K562 (cell line): ENCODE measurements around the gene C6orf47. TPM values are rescaled to one million over a fixed set of nuclear protein-coding genes. Genes with fewer than 3 reads are reported as not detected.

Experiments
- COPS2 ChIP-seq: fragments of 450-650 bp; conservative IDR thresholded peaks from 2 replicates; pipeline ENCODE4 v1.6.1; 2016; ENCODE audit warnings: mild to moderate bottlenecking, moderate library complexity
- EP400 ChIP-seq: fragments of 450-650 bp; IDR thresholded peaks from 2 replicates; pipeline ENCODE4 v1.6.1; 2017; ENCODE audit warnings: antibody characterized with exemption, mild to moderate bottlenecking, moderate library complexity
- ETV1 ChIP-seq: fragments of 450-650 bp; conservative IDR thresholded peaks from 2 replicates; pipeline ENCODE4 v1.6.1; 2016; ENCODE audit warnings: missing genetic modification characterization, control low read depth, low read depth, missing compliant biosample characterization
- FOXP1 ChIP-seq: sonication (generic); formaldehyde crosslinking; IDR thresholded peaks from 2 replicates; pipeline ENCODE4 v1.8.0; 2022; ENCODE audit warnings: mild to moderate bottlenecking, missing genetic modification reagents
- GABPA ChIP-seq: fragments of 200-800 bp; sonication (Bioruptor generic); conservative IDR thresholded peaks from 2 replicates; pipeline ENCODE4 v1.6.1; 2016; ENCODE audit warnings: low read depth, missing genetic modification characterization, missing compliant biosample characterization
- GTF2F1 ChIP-seq: IDR thresholded peaks from 2 replicates; pipeline ENCODE4 v1.6.1; 2011; ENCODE audit warnings: low read depth, low read length, improper control_type of control experiment
- NCOA1 ChIP-seq: fragments of 450-650 bp; IDR thresholded peaks from 2 replicates; pipeline ENCODE4 v1.6.1; 2016; ENCODE audit warnings: low read depth
- NCOA2 ChIP-seq, 2 experiments: fragments of 450-650 bp; IDR thresholded peaks; 2 replicates each; pipeline ENCODE4 v1.6.1; 2018; ENCODE audit warnings: mild to moderate bottlenecking in 2 of 2, moderate library complexity in 1 of 2; ENCODE audit not compliant: partially characterized antibody in 2 of 2
- NFE2 ChIP-seq: IDR thresholded peaks from 2 replicates; pipeline ENCODE4 v1.6.1; 2014; ENCODE audit warnings: antibody characterized with exemption, low read depth
- PHTF2 ChIP-seq: fragments of 250-450 bp; sonication (Bioruptor Pico); IDR thresholded peaks from 2 replicates; pipeline ENCODE4 v1.5.0; 2021; ENCODE audit warnings: mild to moderate bottlenecking
- SOX6 ChIP-seq: fragments of 450-650 bp; IDR thresholded peaks from 2 replicates; pipeline ENCODE4 v1.6.1; 2014; ENCODE audit warnings: mild to moderate bottlenecking
- STAG1 ChIP-seq: sonication (generic); formaldehyde crosslinking; IDR thresholded peaks from 2 replicates; pipeline ENCODE4 v1.5.0; 2020; ENCODE audit warnings: missing genetic modification reagents, borderline replicate concordance
- ZFP30 ChIP-seq: fragments of 250-450 bp; sonication (Bioruptor Pico); IDR thresholded peaks from 2 replicates; pipeline ENCODE4 v1.8.0; 2022; ENCODE audit warnings: moderate library complexity, mild to moderate bottlenecking, inconsistent platforms, borderline replicate concordance
- ZNF134 ChIP-seq: fragments of 250-450 bp; sonication (Bioruptor Pico); conservative IDR thresholded peaks from 2 replicates; pipeline ENCODE4 v1.4.0; 2020
- ZNF184 ChIP-seq: sonication (generic); formaldehyde crosslinking; IDR thresholded peaks from 2 replicates; pipeline ENCODE4 v1.5.0; 2020; ENCODE audit warnings: missing genetic modification reagents
- ZNF644 ChIP-seq: fragments of 200-800 bp; sonication (Bioruptor generic); IDR thresholded peaks from 2 replicates; pipeline ENCODE4 v1.6.1; 2016; ENCODE audit warnings: low read depth, missing genetic modification characterization, missing compliant biosample characterization
- ZSCAN29 ChIP-seq: fragments of 450-650 bp; IDR thresholded peaks from 2 replicates; pipeline ENCODE4 v1.6.1; 2017
- ZZZ3 ChIP-seq: fragments of 450-650 bp; IDR thresholded peaks from 2 replicates; pipeline ENCODE4 v1.6.1; 2016; ENCODE audit warnings: antibody characterized with exemption, mild to moderate bottlenecking, moderate library complexity
- polyA plus RNA-seq, 8 experiments: library from polyadenylated mRNA; depleted of rRNA in 4 of 8; stranded (reverse) in 5 of 8; unstranded in 3 of 8; fragments of >200 nt; fragmentation: Nextera tagmentation in 2 of 8; fragmentation: Illumina TruSeq in 1 of 8; extraction: Ambion mirVana in 2 of 8; extraction: Trizol in 1 of 8; gene quantifications; 2 replicates each; pipeline versions ENCODE4 v1.2.1 to v1.2.3, GENCODE V29; 2011 to 2014; ENCODE audit warnings: inconsistent platforms in 1 of 8, missing spikeins in 1 of 8
- total RNA-seq, 7 experiments: library from RNA; depleted of rRNA in 6 of 7; stranded (reverse); fragments of >200 nt in 6 of 7; fragmentation: Illumina TruSeq in 2 of 7; extraction: Trizol in 2 of 7; gene quantifications; 2 replicates each; pipeline versions ENCODE4 v1.2.1 to v1.2.3, GENCODE V29; 2011 to 2021; ENCODE audit warnings: low replicate concordance in 1 of 7
- TF ChIP-seq, protein P1 (sequence below): fragments of 450-650 bp; IDR thresholded peaks from 2 replicates; pipeline ENCODE4 v1.6.1; 2016; ENCODE audit warnings: low read depth
- TF ChIP-seq, protein P2 (sequence below): fragments of 450-650 bp; formaldehyde crosslinking; IDR thresholded peaks from 2 replicates; pipeline ENCODE4 v1.4.0; 2020; ENCODE audit warnings: mild to moderate bottlenecking, moderate library complexity

The C6orf47 gene
- total and polyA plus RNA-seq, 9 of the 15 experiments (the other 6 are each of a cell fraction or from before 2014, with no cell fraction given) = 0.14 to 43.8 (median 27.0) TPM

DNA sequence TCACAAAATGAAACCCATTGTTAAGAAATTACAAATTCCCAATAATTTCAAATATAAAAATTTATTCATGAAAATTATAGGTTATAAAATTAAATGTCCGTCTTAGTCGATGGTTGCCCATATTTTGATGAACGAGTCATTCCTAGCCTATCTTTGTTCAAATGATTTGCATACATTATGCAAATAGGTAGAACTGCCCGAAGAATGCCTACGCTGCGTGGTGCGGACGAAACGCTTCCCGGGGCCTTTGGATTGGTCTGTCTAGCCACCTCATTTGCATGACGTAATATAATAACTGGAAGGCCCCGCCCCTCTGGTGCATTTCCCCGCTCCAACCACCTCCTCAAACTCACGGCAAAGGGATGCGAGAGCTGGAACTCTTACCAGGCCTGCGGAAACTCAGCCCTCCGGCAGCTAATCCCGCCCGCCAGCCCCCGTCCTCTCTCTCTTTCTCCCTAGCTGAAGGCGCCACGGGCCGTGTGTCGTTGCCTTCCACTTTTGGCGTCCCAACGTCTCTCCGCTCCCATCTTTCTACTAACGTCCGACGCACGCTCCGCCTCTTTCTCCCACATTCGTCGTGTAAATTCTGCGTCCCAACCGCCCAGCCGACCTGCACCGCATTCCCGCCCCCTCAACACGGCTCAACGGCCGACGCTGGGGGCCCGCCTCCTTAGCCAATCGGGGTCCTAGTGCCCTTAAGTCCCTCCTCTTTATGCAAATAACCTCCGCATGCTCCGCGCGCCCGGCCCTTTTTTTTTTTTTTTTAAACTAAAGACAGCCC is 40.6 kb downstream of the C6orf47 start (continued):
- TF ChIP-seq, protein P1, sequence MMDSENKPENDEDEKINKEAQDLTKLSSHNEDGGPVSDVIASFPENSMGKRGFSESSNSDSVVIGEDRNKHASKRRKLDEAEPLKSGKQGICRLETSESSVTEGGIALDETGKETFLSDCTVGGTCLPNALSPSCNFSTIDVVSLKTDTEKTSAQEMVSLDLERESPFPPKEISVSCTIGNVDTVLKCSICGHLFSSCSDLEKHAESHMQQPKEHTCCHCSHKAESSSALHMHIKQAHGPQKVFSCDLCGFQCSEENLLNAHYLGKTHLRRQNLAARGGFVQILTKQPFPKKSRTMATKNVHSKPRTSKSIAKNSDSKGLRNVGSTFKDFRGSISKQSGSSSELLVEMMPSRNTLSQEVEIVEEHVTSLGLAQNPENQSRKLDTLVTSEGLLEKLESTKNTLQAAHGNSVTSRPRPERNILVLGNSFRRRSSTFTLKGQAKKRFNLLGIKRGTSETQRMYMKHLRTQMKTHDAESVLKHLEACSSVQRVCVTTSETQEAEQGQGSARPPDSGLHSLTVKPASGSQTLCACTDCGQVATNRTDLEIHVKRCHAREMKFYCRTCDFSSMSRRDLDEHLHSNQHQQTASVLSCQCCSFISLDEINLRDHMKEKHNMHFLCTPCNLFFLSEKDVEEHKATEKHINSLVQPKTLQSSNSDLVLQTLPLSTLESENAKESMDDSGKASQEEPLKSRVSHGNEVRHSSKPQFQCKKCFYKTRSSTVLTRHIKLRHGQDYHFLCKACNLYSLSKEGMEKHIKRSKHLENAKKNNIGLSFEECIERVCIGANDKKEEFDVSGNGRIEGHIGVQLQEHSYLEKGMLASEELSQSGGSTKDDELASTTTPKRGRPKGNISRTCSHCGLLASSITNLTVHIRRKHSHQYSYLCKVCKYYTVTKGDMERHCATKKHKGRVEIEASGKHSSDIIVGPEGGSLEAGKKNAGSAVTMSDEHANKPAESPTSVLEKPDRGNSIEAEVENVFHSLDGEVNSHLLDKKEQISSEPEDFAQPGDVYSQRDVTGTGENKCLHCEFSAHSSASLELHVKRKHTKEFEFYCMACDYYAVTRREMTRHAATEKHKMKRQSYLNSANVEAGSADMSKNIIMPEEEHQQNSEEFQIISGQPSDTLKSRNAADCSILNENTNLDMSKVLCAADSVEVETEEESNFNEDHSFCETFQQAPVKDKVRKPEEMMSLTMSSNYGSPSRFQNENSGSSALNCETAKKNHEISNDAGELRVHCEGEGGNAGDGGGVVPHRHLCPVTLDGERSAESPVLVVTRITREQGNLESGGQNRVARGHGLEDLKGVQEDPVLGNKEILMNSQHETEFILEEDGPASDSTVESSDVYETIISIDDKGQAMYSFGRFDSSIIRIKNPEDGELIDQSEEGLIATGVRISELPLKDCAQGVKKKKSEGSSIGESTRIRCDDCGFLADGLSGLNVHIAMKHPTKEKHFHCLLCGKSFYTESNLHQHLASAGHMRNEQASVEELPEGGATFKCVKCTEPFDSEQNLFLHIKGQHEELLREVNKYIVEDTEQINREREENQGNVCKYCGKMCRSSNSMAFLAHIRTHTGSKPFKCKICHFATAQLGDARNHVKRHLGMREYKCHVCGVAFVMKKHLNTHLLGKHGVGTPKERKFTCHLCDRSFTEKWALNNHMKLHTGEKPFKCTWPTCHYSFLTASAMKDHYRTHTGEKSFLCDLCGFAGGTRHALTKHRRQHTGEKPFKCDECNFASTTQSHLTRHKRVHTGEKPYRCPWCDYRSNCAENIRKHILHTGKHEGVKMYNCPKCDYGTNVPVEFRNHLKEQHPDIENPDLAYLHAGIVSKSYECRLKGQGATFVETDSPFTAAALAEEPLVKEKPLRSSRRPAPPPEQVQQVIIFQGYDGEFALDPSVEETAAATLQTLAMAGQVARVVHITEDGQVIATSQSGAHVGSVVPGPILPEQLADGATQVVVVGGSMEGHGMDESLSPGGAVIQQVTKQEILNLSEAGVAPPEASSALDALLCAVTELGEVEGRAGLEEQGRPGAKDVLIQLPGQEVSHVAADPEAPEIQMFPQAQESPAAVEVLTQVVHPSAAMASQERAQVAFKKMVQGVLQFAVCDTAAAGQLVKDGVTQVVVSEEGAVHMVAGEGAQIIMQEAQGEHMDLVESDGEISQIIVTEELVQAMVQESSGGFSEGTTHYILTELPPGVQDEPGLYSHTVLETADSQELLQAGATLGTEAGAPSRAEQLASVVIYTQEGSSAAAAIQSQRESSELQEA = no peak
- TF ChIP-seq FOXP1 (CRISPR knock-in tag) (no peak), COPS2 (no peak), ZNF134 (CRISPR knock-in tag) (0 out of 2 replicates have a peak, but pooled peaks have one; percentile 27), ZZZ3 (no peak), PHTF2 (CRISPR knock-in tag) (no peak), NCOA2 (IDR thresholded peaks at IDR 0.05; ENCODE audit: partially characterized antibody in 2 of 2) (no peak), EP400 (peak; percentile 87), ZFP30 (no peak), NCOA1 (peak; percentile 86; the same call in 1 of the 2 replicates), ZNF644 (tag) (no peak), GTF2F1 (no peak; the same call in 1 of the 2 replicates), STAG1 (CRISPR knock-in tag) (no peak), SOX6 (peak; percentile 56; the same call in 1 of the 2 replicates), ETV1 (tag) (no peak; the same call in 1 of the 2 replicates), ZSCAN29 (no peak), GABPA (tag) (peak; percentile 69), ZNF184 (CRISPR knock-in tag) (no peak), NFE2 (peak; percentile 35)
- TF ChIP-seq, protein P2, sequence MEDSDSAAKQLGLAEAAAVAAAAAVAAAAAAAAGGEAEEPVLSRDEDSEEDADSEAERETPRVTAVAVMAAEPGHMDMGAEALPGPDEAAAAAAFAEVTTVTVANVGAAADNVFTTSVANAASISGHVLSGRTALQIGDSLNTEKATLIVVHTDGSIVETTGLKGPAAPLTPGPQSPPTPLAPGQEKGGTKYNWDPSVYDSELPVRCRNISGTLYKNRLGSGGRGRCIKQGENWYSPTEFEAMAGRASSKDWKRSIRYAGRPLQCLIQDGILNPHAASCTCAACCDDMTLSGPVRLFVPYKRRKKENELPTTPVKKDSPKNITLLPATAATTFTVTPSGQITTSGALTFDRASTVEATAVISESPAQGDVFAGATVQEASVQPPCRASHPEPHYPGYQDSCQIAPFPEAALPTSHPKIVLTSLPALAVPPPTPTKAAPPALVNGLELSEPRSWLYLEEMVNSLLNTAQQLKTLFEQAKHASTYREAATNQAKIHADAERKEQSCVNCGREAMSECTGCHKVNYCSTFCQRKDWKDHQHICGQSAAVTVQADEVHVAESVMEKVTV = 0 out of 2 replicates have a peak, but pooled peaks have one; percentile 18
